SK-N-SH (cell line): ENCODE measurements around the gene COBL. TPM values are rescaled to one million over a fixed set of nuclear protein-coding genes. Genes with fewer than 3 reads are reported as not detected.

Source experiments
- CTCF ChIA-PET: fragments of 300-600, 350-600 bp; formaldehyde crosslinking; extraction: SDS; loops from one replicate; lab custom pipeline; 2021; lab: Yijun Ruan, JAX
- POLR2A ChIA-PET: fragments of 350-600 bp; sonication (Branson Sonifier 250); formaldehyde crosslinking; extraction: SDS; loops from one replicate; lab custom pipeline; 2020; ENCODE audit warnings: antibody characterized with exemption, inconsistent platforms; lab: Yijun Ruan, JAX
- DNase-seq: peaks from one replicate; pipeline ENCODE4 v3.0.0; 2012
- H2AFZ ChIP-seq: fragments of 200-600 bp; sonication (generic); 2 replicates; pipeline ENCODE4 v1.8.1; 2016; ENCODE audit warnings: antibody characterized with exemption, mild to moderate bottlenecking, low read depth
- H3F3A ChIP-seq: fragments of 200-600 bp; sonication (generic); replicated peaks from 2 replicates; pipeline ENCODE3; 2016; ENCODE audit warnings: antibody characterized with exemption, mild to moderate bottlenecking; ENCODE audit not compliant: insufficient read depth
- H3K27ac ChIP-seq, 2 experiments: fragments of 200-500 bp in 1 of 2; fragments of 200-600 bp in 1 of 2; sonication (Bioruptor generic) in 1 of 2; sonication (generic), shearing (Covaris generic) in 1 of 2; 2 replicates each; pipeline versions ENCODE4 v1.5.1 to v1.6.1; 2014 to 2016; ENCODE audit warnings: low read depth in 2 of 2, inconsistent platforms in 1 of 2, low read length in 1 of 2, mild to moderate bottlenecking in 1 of 2, mixed read lengths in 1 of 2
- H3K27me3 ChIP-seq: fragments of 200-600 bp; sonication (generic), shearing (Covaris generic); 2 replicates; pipeline ENCODE4 v1.6.1; 2016; ENCODE audit warnings: mixed run types; ENCODE audit not compliant: insufficient read depth
- H3K36me3 ChIP-seq, 2 experiments: fragments of 200-500 bp in 1 of 2; fragments of 200-600 bp in 1 of 2; sonication (Bioruptor generic) in 1 of 2; sonication (generic) in 1 of 2; replicated peaks in 1 of 2; 2 replicates each; pipeline versions ENCODE3 to v1.5.1; 2014 to 2016; ENCODE audit warnings: low read length in 1 of 2, mild to moderate bottlenecking in 1 of 2; ENCODE audit not compliant: insufficient read depth in 2 of 2, control insufficient read depth in 1 of 2
- H3K4me1 ChIP-seq, 2 experiments: fragments of 200-500 bp in 1 of 2; fragments of 200-600 bp in 1 of 2; sonication (Bioruptor generic) in 1 of 2; sonication (generic), shearing (Covaris generic) in 1 of 2; 2 replicates each; pipeline versions ENCODE4 v1.5.1 to v1.6.1; 2014 to 2016; ENCODE audit warnings: low read depth in 1 of 2, low read length in 1 of 2, mixed run types in 1 of 2; ENCODE audit not compliant: insufficient read depth in 2 of 2, control insufficient read depth in 1 of 2
- H3K4me2 ChIP-seq: fragments of 200-600 bp; sonication (generic), shearing (Covaris generic); 2 replicates; pipeline ENCODE4 v1.6.1; 2017; ENCODE audit warnings: mixed run types
- H3K4me3 ChIP-seq, 2 experiments: fragments of 200-500 bp in 1 of 2; fragments of 200-600 bp in 1 of 2; sonication (Bioruptor generic) in 1 of 2; sonication (generic), shearing (Covaris generic) in 1 of 2; 2 replicates each; pipeline versions ENCODE4 v1.5.1 to v1.8.1; 2014 to 2016; ENCODE audit warnings: low read depth in 2 of 2, inconsistent platforms in 1 of 2, low read length in 1 of 2, mild to moderate bottlenecking in 1 of 2, mixed read lengths in 1 of 2, moderate library complexity in 1 of 2
- H3K79me2 ChIP-seq: fragments of 200-600 bp; sonication (generic); 2 replicates; pipeline ENCODE4 v1.8.1; 2017; ENCODE audit warnings: mild to moderate bottlenecking; ENCODE audit not compliant: insufficient read depth
- H3K9ac ChIP-seq: fragments of 200-600 bp; sonication (generic); 2 replicates; pipeline ENCODE4 v1.6.1; 2017; ENCODE audit warnings: mixed run types
- H3K9me2 ChIP-seq: fragments of 200-600 bp; sonication (generic); 2 replicates; pipeline ENCODE4 v1.6.1; 2017; ENCODE audit warnings: mixed run types
- H3K9me3 ChIP-seq: fragments of 200-600 bp; sonication (generic); 2 replicates; pipeline ENCODE4 v1.6.1; 2017; ENCODE audit warnings: mixed run types, mild to moderate bottlenecking, moderate library complexity
- H4K20me1 ChIP-seq: fragments of 200-600 bp; sonication (generic); 2 replicates; pipeline ENCODE4 v1.6.1; 2017; ENCODE audit warnings: mild to moderate bottlenecking, mixed run types; ENCODE audit not compliant: insufficient read depth
- CHD2 ChIP-seq: fragments of 150-350 bp; IDR thresholded peaks from 2 replicates; pipeline ENCODE4 v1.6.1; 2018; ENCODE audit warnings: low read length; ENCODE audit not compliant: partially characterized antibody
- ELF1 ChIP-seq: IDR thresholded peaks from 2 replicates; pipeline ENCODE4 v1.4.0; 2012
- EP300 ChIP-seq, 2 experiments: IDR thresholded peaks; 2 replicates each; pipeline versions ENCODE4 v1.4.0 to v1.6.1; 2012; ENCODE audit warnings: borderline replicate concordance in 1 of 2, low read depth in 1 of 2, low read length in 1 of 2
- EZH2phosphoT487 ChIP-seq: fragments of 200-600 bp; sonication (generic); IDR thresholded peaks from 2 replicates; pipeline ENCODE4 v1.6.1; 2017; ENCODE audit warnings: low read depth, mixed run types, mild to moderate bottlenecking, antibody characterized with exemption, moderate library complexity, borderline replicate concordance
- FOSL2 ChIP-seq: IDR thresholded peaks from 2 replicates; pipeline ENCODE4 v1.4.0; 2012; ENCODE audit warnings: low read depth, mild to moderate bottlenecking, moderate library complexity, borderline replicate concordance
- FOXM1 ChIP-seq: IDR thresholded peaks from 2 replicates; pipeline ENCODE4 v1.4.0; 2012; ENCODE audit warnings: low read depth, mild to moderate bottlenecking
- GABPA ChIP-seq: IDR thresholded peaks from 2 replicates; pipeline ENCODE4 v1.4.0; 2012; ENCODE audit warnings: low read depth, mild to moderate bottlenecking
- IRF3 ChIP-seq: fragments of 150-350 bp; IDR thresholded peaks from 2 replicates; pipeline ENCODE4 v1.6.1; 2016; ENCODE audit warnings: mild to moderate bottlenecking, low read depth, low read length
- JUND ChIP-seq: IDR thresholded peaks from 2 replicates; pipeline ENCODE4 v1.4.0; 2012
- MAX ChIP-seq: IDR thresholded peaks from 2 replicates; pipeline ENCODE4 v1.4.0; 2012; ENCODE audit warnings: low read depth
- MEF2A ChIP-seq: IDR thresholded peaks from 2 replicates; pipeline ENCODE4 v1.4.0; 2012; ENCODE audit warnings: low read depth, borderline replicate concordance
- MXI1 ChIP-seq: IDR thresholded peaks from 2 replicates; pipeline ENCODE4 v1.6.1; 2012; ENCODE audit warnings: mild to moderate bottlenecking, low read depth, low read length, improper control_type of control experiment
- NRF1 ChIP-seq: IDR thresholded peaks from 2 replicates; pipeline ENCODE4 v1.6.1; 2012; ENCODE audit warnings: low read depth, mild to moderate bottlenecking, low read length
- POLR2AphosphoS5 ChIP-seq: IDR thresholded peaks from 2 replicates; pipeline ENCODE4 v1.6.1; 2012; ENCODE audit warnings: low read depth, low read length
- RAD21 ChIP-seq: IDR thresholded peaks from 2 replicates; pipeline ENCODE4 v1.6.1; 2012; ENCODE audit warnings: mild to moderate bottlenecking, low read length
- RCOR1 ChIP-seq: fragments of 150-350 bp; IDR thresholded peaks from 2 replicates; pipeline ENCODE4 v1.6.1; 2017; ENCODE audit warnings: antibody characterized with exemption, low read length
- RXRA ChIP-seq: IDR thresholded peaks from 2 replicates; pipeline ENCODE4 v1.4.0; 2012; ENCODE audit warnings: low read depth, mild to moderate bottlenecking, borderline replicate concordance
- SMC3 ChIP-seq: IDR thresholded peaks from 2 replicates; pipeline ENCODE4 v1.6.1; 2012; ENCODE audit warnings: low read depth, low read length, improper control_type of control experiment
- TAF1 ChIP-seq: IDR thresholded peaks from 2 replicates; pipeline ENCODE4 v1.6.1; 2012; ENCODE audit warnings: low read depth, mild to moderate bottlenecking, low read length, moderate library complexity, borderline replicate concordance
- TCF12 ChIP-seq: IDR thresholded peaks from 2 replicates; pipeline ENCODE4 v1.4.0; 2012
- TEAD4 ChIP-seq: IDR thresholded peaks from 2 replicates; pipeline ENCODE4 v1.4.0; 2012; ENCODE audit warnings: mild to moderate bottlenecking, borderline replicate concordance; ENCODE audit not compliant: insufficient read depth
- USF1 ChIP-seq: IDR thresholded peaks from 2 replicates; pipeline ENCODE4 v1.4.0; 2012; ENCODE audit warnings: low read depth, borderline replicate concordance
- USF2 ChIP-seq: fragments of 150-350 bp; IDR thresholded peaks from 2 replicates; pipeline ENCODE4 v1.6.1; 2017; ENCODE audit warnings: antibody characterized with exemption, low read length, low read depth, borderline replicate concordance
- YY1 ChIP-seq: IDR thresholded peaks from 2 replicates; pipeline ENCODE4 v1.4.0; 2012; ENCODE audit warnings: low read depth, mild to moderate bottlenecking
- WGBS: methylation state at CpG from one replicate; pipeline ENCODE4 v1.1.6; 2017; ENCODE audit warnings: low lambda C conversion rate; 5-methylcytosine and 5-hydroxymethylcytosine counted together
- polyA plus RNA-seq, 3 experiments: library from polyadenylated mRNA; depleted of rRNA; stranded (reverse); fragments of >200 nt; gene quantifications; 2 replicates each; pipeline ENCODE4 v1.2.3, GENCODE V29; 2012

Gene COBL
- polyA plus RNA-seq, 1 of the 3 experiments (the other 2 are of a cell fraction), result under 0.01 TPM

DNA sequence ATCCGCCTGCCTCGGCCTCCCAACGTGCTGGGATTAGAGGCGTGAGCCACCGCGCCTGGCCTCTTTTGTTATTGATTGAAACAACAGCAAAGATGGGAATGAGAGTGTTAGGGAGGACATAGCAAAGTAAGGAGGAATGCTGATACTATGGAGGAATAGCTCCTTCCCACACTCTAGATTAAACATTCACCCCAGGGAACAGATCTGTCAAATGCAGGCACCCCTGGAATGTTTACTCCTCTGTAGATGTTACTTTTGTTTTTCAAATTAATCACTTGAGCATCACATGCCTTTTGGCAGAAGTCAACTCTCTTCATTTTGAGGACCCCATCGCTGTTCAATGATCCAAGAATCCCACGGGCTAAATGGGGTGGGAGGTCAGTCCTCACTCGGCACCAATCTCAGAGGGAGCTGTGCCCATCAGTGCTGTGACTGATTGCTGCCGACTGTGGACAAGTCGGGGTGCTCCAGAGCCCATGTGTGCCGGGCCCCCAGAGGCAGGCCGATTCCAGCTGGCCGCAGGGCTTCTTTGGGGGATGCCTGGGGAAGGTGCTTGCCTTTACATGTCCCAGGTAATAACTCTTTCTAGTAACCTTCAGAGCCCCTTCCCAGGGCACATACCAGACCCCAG is 10.2 kb upstream of the COBL start:
- H3K27ac ChIP-seq, result no peak overlapping the region
- no peaks in the 10 kb centered on the region for H3F3A ChIP-seq
- H3K36me3 ChIP-seq, result no peaks in the 10 kb centered on the region
- ChIA-PET POLR2A (no interaction called here), CTCF (interaction anchor here (1.3 to 2.0 kb wide), 2 partner anchors 40 to 164 kb away, joined by 3 to 7 read pairs; no protein-coding TSS in a partner anchor)
- H3K4me2 ChIP-seq, result no peak overlapping the region
- no peak for DNase-seq
- peaks cover 3% of the 10 kb centered on the region; the same call in 1 of the 2 replicates for H3K9me3 ChIP-seq
- H3K4me3 ChIP-seq, result no peak overlapping the region
- 69% methylated on average over 10 of the region's 14 CpGs for WGBS
- H4K20me1 ChIP-seq, result no peaks in the 10 kb centered on the region
- no peak overlapping the region for H3K9ac ChIP-seq
- no peaks in the 10 kb centered on the region for H3K79me2 ChIP-seq
- H3K4me1 ChIP-seq, result no peaks in the 10 kb centered on the region
- no peaks in the 10 kb centered on the region for H3K9me2 ChIP-seq
- TF ChIP-seq RAD21 (no peak), CHD2 (no peak), MEF2A (no peak), MAX (no peak), ELF1 (no peak), EP300 (IDR thresholded peaks at IDR 0.05; ENCODE audit: borderline replicate concordance in 1 of 2, low read depth in 1 of 2, low read length in 1 of 2) (no peak), FOSL2 (no peak), NRF1 (no peak), USF2 (no peak), RXRA (no peak), FOXM1 (no peak), EZH2phosphoT487 (no peak), MXI1 (no peak), GABPA (no peak), JUND (no peak), RCOR1 (no peak), POLR2AphosphoS5 (no peak), USF1 (no peak)
- no peaks in the 10 kb centered on the region for H3K27me3 ChIP-seq
- H2AFZ ChIP-seq, result no peak overlapping the region

DNA sequence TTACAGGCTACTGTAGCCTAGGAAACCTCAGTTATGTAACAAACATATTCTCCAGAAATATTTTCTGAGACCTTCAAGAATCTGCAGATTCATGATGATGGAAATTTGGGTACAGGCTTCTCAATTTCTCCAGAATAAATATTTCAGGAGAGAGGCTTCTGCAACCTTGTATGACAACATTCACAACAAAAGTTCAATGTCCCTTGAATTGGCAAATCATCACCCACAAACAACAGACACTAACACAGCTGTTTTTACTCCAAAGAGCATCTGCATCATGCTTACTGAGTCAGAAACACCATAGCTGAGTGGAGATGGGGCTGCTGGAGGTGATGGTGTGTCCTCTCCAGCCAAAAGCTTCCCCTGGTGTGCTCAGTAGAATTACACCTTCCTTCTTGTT is 9.3 kb upstream of the COBL start:
- Histone ChIP-seq H3K27ac (no peak overlapping the region), H3K9me2 (no peaks in the 10 kb centered on the region), H3K9ac (no peak overlapping the region), H3K27me3 (no peaks in the 10 kb centered on the region), H3F3A (no peaks in the 10 kb centered on the region), H3K4me2 (no peak overlapping the region), H2AFZ (no peak overlapping the region), H3K4me3 (no peak overlapping the region), H3K36me3 (no peaks in the 10 kb centered on the region), H3K9me3 (no peaks in the 10 kb centered on the region), H4K20me1 (no peaks in the 10 kb centered on the region), H3K79me2 (no peaks in the 10 kb centered on the region), H3K4me1 (no peaks in the 10 kb centered on the region)
- POLR2A ChIA-PET, result no interaction called here
- no peak for DNase-seq
- CTCF ChIA-PET, result interaction anchor here (1.3 to 2.0 kb wide), 2 partner anchors 40 to 163 kb away, joined by 3 to 7 read pairs; no protein-coding TSS in a partner anchor
- TF ChIP-seq SMC3 (no peak), JUND (no peak), MXI1 (no peak), USF2 (no peak), TAF1 (no peak), TCF12 (no peak), GABPA (no peak), IRF3 (no peak), MAX (no peak), TEAD4 (no peak), CHD2 (no peak), RCOR1 (no peak), YY1 (no peak), RXRA (no peak), FOSL2 (no peak), POLR2AphosphoS5 (no peak), ELF1 (no peak)
